CD4-positive, alpha-beta T cell treated with Interleukin-2 at 100 ng/mL for 4 hours (primary cell): Measurements from ENCODE around the gene MYOZ1.

Experiments
- DNase-seq: peaks from one replicate; pipeline ENCODE4 v3.0.0-alpha.2; 2020; ENCODE audit warnings: low spot score

The MYOZ1 gene

GRCh38 chr10:73597346-73597745, 43.9 kb downstream of the MYOZ1 start:
- DNase-seq = no peak

GRCh38 chr10:73593812-73594211, 47.5 kb downstream of the MYOZ1 start:
- DNase-seq = no peak

DNA sequence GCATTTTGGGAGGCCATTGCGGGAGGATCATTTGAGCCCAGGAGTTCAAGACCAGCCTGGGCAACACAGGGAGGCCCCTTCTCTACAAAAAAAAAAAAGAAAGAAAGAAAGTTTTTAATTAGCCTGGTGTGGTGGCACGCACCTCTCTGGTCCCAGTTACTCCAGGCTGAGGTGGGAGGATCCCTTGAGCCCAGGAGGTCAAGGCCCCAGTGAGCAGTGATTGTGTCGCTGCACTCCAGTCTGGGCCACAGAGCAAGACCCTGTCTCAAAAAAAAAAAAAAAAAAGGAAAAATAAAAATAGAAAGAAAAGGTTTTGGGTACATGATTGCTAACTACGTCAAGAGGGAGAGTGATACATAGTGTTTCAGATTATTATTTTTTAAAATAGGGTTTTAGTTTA, 48.2 kb downstream of the MYOZ1 start:
- no peak for DNase-seq

DNA sequence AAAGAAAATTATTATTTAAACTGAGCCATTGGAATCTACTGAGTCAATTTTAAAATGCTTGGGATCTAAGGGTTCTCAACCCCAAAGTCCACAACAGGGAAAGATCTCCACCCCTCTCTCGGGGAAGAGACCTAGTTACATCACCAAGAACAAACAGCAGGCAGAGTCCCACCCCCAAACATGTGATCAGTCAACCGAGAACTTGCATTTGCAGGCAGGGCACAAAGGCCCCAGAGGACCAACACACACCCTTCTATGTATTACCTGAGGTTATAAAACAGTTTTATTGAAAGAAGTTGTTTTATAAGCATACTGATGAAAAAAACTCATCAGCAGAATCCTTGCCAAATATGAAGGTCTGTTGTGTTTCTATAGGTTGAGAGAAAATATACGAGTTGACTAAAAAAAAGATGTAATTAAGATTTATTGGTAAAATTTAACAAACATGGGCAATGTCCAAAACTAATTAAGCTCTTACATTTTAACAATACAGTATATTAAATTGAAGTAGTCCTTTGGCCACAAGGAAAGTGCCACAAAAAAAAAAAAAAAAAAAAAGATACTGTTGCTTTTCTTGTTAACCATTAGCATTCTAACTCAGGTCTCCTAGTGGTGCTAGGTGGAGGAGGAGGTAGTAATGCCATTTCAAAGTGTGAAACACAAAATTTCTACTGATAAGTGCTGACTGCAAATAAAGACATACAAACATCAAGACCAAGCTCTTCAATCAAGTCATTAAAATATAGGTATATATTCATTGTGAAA, 49.2 kb downstream of the MYOZ1 start:
- DNase-seq = peak; percentile 18

GRCh38 chr10:73590881-73591799, 50.1 kb downstream of the MYOZ1 start, which contains the start of gene USP54:
Gene USP54 (minus strand): TSS chr10:73591342. CDS start chr10:73575658, 15,684 bp downstream.
- peak; percentile 43 for DNase-seq

DNA sequence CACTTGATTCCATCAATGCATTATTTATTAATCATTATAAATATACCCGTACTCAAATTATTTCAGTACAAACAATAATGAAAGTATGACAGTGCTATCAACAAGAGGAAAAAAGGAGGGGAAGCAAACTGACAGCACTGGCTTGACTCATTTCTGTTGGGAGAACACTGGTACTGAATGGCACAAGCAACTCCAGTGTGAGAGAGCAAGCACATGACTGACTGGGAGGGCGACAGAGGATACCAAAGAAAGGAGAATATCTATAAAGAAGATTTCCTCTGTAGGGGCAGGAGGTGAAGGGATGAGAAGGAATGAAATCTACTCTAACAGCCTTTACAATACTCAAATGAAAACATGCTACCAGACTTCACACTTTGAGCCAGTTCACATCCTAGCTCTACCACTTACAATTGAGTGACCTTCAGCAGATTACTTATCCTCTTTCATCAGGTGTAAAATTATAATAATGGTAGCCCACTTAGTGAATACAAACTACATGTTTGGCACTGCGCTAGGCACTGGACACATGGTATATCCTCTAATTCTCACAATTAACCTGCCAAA, 51.6 kb downstream of the MYOZ1 start:
- no peak for DNase-seq

DNA sequence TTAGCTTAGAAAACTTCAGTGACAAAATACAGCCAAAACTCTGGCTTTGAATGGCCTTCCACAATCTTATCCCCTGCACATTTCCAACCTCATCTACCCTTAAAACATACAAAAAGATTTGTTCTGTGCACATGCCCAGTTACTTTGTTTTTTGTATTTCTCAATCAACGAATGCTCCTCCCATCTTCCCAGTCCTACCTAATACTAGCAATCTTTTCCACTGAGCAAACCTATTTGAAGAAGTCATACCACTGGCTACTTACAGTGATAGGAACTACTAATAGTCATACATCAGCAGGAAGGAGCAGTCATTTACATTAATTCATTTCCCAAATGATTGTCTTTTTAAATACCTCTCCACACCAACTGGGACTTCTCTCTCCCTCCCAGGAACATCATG, 52.6 kb downstream of the MYOZ1 start:
- no peak for DNase-seq

DNA sequence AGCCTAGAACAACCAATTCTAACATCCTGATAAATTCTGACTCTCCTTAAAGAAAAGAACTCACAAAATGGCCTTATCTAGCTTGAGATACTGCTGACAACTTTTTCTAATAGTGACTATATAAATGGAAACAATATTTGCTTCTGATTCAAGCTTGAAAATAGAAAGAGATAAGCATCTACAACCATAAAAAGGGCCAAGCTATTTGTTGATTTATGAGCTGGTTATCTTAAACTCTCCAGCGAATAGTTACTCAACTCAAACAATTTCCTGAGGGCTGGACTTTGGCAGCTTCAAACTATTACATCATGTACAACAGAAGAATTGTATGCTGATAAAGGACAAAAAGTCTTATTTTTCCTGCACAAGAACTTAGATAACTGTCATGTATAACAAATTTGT, 54.7 kb downstream of the MYOZ1 start:
- DNase-seq = no peak

DNA sequence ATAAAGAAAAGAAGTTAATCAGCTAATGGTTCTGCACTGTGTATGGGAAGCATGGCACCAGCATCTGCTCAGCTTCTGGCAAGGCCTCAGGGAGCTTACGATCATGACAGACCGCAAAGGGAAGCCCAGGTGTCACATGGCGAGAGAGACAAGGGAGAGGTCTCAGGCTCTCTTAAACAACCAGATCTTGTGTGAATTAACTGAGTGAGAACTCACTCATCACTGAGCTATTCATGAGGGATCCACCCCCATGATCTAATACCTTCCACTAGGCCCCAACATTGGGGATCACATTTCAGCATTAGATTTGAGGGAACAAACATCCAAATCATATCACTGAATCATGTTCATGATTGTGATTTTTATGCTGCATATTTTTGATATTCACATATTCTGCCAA, 55.9 kb downstream of the MYOZ1 start:
- no peak for DNase-seq

- DNase-seq = no peak
Measured at GRCh38 chr10:73584737-73585136, 56.5 kb downstream of the MYOZ1 start.

DNA sequence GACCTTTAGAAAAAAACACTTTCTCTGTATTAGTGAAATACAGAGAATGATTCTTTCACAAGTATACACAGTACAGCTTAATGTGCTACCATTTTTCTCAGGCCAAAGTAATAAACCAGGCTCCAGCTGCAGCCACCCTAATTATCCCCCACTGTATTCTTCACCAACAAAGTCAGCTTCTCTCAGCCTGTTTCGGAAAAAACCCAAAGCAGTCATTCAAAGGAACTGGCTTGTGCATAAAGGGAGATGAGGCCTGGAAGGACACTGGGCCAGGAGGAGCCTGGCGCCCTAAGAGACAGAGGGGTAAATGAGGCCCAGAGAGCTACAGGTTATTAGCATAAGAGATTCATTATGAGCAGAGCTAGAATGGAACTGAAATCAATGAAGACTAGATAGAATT, 59.4 kb downstream of the MYOZ1 start:
- no peak for DNase-seq
